SK-N-SH treated with all-trans-retinoic acid at 6 μM for 48 hours (cell line): ENCODE results near the gene S100A1.

ENCODE experiments used
- ATAC-seq: fragments of 200-7000 bp; cut with Tn5 transposase; 3 replicates; pipeline ENCODE4 v1.9.1; 2020; ENCODE audit warnings: mild to moderate bottlenecking, moderate library complexity
- ARNTL ChIP-seq: fragments of 450-650 bp; formaldehyde crosslinking; IDR thresholded peaks from 2 replicates; pipeline ENCODE4 v1.5.0; 2020; ENCODE audit warnings: low read depth, mild to moderate bottlenecking, moderate library complexity, borderline replicate concordance
- BACH2 ChIP-seq: fragments of 250-450 bp; sonication (Bioruptor Pico); IDR thresholded peaks from 2 replicates; pipeline ENCODE4 v1.9.0; 2021; ENCODE audit warnings: mild to moderate bottlenecking, borderline replicate concordance
- CREB5 ChIP-seq: fragments of 250-450 bp; sonication (Bioruptor Pico); IDR thresholded peaks from 2 replicates; pipeline ENCODE4 v1.5.1; 2020; ENCODE audit warnings: low read depth, mild to moderate bottlenecking, moderate library complexity
- CSDC2 ChIP-seq: fragments of 250-450 bp; sonication (Bioruptor Pico); IDR thresholded peaks from 2 replicates; pipeline ENCODE4 v1.5.0; 2020; ENCODE audit warnings: mild to moderate bottlenecking, moderate library complexity
- GLIS3 ChIP-seq: fragments of 250-450 bp; sonication (Bioruptor Pico); IDR thresholded peaks from 2 replicates; pipeline ENCODE4 v1.5.0; 2020; ENCODE audit warnings: mild to moderate bottlenecking, moderate library complexity
- ISL1 ChIP-seq: fragments of 250-450 bp; sonication (Bioruptor Pico); IDR thresholded peaks from 2 replicates; pipeline ENCODE4 v2.1.2; 2022; ENCODE audit warnings: mild to moderate bottlenecking, moderate library complexity
- OSR1 ChIP-seq: fragments of 250-450 bp; sonication (Bioruptor Pico); IDR thresholded peaks from 2 replicates; pipeline ENCODE4 v1.8.0; 2022; ENCODE audit warnings: moderate library complexity, mild to moderate bottlenecking, inconsistent platforms
- PPARA ChIP-seq: fragments of 250-450 bp; sonication (Bioruptor Pico); IDR thresholded peaks from 2 replicates; pipeline ENCODE4 v1.5.0; 2020; ENCODE audit warnings: mild to moderate bottlenecking, borderline replicate concordance
- SNAI2 ChIP-seq: fragments of 250-450 bp; sonication (Bioruptor Pico); IDR thresholded peaks from 2 replicates; pipeline ENCODE4 v1.5.0; 2020; ENCODE audit warnings: mild to moderate bottlenecking, moderate library complexity
- TCF4 ChIP-seq: fragments of 250-450 bp; sonication (Bioruptor Pico); IDR thresholded peaks from 2 replicates; pipeline ENCODE4 v1.8.0; 2021; ENCODE audit warnings: mild to moderate bottlenecking, moderate library complexity, borderline replicate concordance
- ZC3H10 ChIP-seq: fragments of 250-450 bp; sonication (Bioruptor Pico); IDR thresholded peaks from 2 replicates; pipeline ENCODE4 v1.5.1; 2021; ENCODE audit warnings: mild to moderate bottlenecking, moderate library complexity
- ZFP3 ChIP-seq: fragments of 250-450 bp; sonication (Bioruptor Pico); IDR thresholded peaks from 2 replicates; pipeline ENCODE4 v1.5.0; 2020; ENCODE audit warnings: mild to moderate bottlenecking, moderate library complexity
- ZNF565 ChIP-seq: fragments of 450-650 bp; formaldehyde crosslinking; conservative IDR thresholded peaks from 2 replicates; pipeline ENCODE4 v1.5.0; 2020; ENCODE audit warnings: low read depth, mild to moderate bottlenecking, moderate library complexity
- ZNF70 ChIP-seq: fragments of 450-650 bp; formaldehyde crosslinking; IDR thresholded peaks from 2 replicates; pipeline ENCODE4 v1.5.0; 2020; ENCODE audit warnings: mild to moderate bottlenecking, moderate library complexity
- ZNF8 ChIP-seq: fragments of 450-650 bp; formaldehyde crosslinking; IDR thresholded peaks from 2 replicates; pipeline ENCODE4 v1.5.0; 2020; ENCODE audit warnings: mild to moderate bottlenecking, moderate library complexity
- TF ChIP-seq, protein P1 (sequence below): fragments of 250-450 bp; sonication (Bioruptor Pico); IDR thresholded peaks from 2 replicates; pipeline ENCODE4 v1.8.0; 2020; ENCODE audit warnings: mild to moderate bottlenecking, moderate library complexity, borderline replicate concordance
- TF ChIP-seq, protein P2 (sequence below): fragments of 250-450 bp; sonication (Bioruptor Pico); IDR thresholded peaks from 2 replicates; pipeline ENCODE4 v1.5.1; 2021; ENCODE audit warnings: mild to moderate bottlenecking, moderate library complexity
- TF ChIP-seq, protein P3 (sequence below): fragments of 250-450 bp; sonication (Bioruptor Pico); IDR thresholded peaks from 2 replicates; pipeline ENCODE4 v1.5.0; 2020; ENCODE audit warnings: mild to moderate bottlenecking, moderate library complexity

Gene S100A1

GRCh38 chr1:153649863-153650235 lies 21.6 kb downstream of the S100A1 start:
- TF ChIP-seq, protein P1, sequence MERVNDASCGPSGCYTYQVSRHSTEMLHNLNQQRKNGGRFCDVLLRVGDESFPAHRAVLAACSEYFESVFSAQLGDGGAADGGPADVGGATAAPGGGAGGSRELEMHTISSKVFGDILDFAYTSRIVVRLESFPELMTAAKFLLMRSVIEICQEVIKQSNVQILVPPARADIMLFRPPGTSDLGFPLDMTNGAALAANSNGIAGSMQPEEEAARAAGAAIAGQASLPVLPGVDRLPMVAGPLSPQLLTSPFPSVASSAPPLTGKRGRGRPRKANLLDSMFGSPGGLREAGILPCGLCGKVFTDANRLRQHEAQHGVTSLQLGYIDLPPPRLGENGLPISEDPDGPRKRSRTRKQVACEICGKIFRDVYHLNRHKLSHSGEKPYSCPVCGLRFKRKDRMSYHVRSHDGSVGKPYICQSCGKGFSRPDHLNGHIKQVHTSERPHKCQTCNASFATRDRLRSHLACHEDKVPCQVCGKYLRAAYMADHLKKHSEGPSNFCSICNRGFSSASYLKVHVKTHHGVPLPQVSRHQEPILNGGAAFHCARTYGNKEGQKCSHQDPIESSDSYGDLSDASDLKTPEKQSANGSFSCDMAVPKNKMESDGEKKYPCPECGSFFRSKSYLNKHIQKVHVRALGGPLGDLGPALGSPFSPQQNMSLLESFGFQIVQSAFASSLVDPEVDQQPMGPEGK: no peak
- TF ChIP-seq PPARA (CRISPR knock-in tag): no peak
- no peak for TF ChIP-seq TCF4 (CRISPR knock-in tag)
- TF ChIP-seq ZNF8 (CRISPR knock-in tag): no peak
- no peak for TF ChIP-seq BACH2
- TF ChIP-seq ZC3H10 (CRISPR knock-in tag): no peak
- no peak for TF ChIP-seq CSDC2 (CRISPR knock-in tag)
- no peak for TF ChIP-seq ZFP3
- no peak for TF ChIP-seq SNAI2
- TF ChIP-seq ISL1 (CRISPR knock-in tag): no peak
- no peak for TF ChIP-seq CREB5 (CRISPR knock-in tag)
- no peak for TF ChIP-seq ZNF70 (CRISPR knock-in tag)
- no peak for TF ChIP-seq OSR1 (CRISPR knock-in tag)
- TF ChIP-seq, protein P2, sequence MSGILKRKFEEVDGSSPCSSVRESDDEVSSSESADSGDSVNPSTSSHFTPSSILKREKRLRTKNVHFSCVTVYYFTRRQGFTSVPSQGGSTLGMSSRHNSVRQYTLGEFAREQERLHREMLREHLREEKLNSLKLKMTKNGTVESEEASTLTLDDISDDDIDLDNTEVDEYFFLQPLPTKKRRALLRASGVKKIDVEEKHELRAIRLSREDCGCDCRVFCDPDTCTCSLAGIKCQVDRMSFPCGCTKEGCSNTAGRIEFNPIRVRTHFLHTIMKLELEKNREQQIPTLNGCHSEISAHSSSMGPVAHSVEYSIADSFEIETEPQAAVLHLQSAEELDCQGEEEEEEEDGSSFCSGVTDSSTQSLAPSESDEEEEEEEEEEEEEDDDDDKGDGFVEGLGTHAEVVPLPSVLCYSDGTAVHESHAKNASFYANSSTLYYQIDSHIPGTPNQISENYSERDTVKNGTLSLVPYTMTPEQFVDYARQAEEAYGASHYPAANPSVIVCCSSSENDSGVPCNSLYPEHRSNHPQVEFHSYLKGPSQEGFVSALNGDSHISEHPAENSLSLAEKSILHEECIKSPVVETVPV (CRISPR knock-in tag): no peak
- TF ChIP-seq, protein P3, sequence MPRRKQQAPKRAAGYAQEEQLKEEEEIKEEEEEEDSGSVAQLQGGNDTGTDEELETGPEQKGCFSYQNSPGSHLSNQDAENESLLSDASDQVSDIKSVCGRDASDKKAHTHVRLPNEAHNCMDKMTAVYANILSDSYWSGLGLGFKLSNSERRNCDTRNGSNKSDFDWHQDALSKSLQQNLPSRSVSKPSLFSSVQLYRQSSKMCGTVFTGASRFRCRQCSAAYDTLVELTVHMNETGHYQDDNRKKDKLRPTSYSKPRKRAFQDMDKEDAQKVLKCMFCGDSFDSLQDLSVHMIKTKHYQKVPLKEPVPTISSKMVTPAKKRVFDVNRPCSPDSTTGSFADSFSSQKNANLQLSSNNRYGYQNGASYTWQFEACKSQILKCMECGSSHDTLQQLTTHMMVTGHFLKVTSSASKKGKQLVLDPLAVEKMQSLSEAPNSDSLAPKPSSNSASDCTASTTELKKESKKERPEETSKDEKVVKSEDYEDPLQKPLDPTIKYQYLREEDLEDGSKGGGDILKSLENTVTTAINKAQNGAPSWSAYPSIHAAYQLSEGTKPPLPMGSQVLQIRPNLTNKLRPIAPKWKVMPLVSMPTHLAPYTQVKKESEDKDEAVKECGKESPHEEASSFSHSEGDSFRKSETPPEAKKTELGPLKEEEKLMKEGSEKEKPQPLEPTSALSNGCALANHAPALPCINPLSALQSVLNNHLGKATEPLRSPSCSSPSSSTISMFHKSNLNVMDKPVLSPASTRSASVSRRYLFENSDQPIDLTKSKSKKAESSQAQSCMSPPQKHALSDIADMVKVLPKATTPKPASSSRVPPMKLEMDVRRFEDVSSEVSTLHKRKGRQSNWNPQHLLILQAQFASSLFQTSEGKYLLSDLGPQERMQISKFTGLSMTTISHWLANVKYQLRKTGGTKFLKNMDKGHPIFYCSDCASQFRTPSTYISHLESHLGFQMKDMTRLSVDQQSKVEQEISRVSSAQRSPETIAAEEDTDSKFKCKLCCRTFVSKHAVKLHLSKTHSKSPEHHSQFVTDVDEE: no peak
- ATAC-seq: peak; percentile 11

DNA sequence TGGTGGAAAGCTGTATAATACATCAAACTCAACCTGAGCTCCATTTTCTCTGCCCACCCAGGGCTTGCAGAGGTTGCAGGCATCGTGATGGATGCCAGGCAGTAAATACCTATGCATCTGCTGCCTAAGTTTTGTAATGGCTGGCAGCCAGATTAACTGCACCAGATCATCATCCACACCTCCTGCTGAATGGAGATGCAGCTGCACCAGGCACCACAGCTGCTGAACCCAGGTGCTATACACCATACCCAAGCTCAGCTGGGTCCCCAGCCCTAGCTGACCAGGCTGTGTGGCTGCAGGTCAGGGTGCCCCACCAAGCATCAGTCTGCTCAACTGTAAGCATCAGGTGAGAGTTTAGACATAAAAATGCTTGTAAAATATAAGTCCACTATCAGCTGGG lies 23.5 kb downstream of the S100A1 start:
- no peak for ATAC-seq
- TF ChIP-seq, protein P2 (CRISPR knock-in tag): no peak
- TF ChIP-seq ZFP3: no peak
- no peak for TF ChIP-seq GLIS3 (CRISPR knock-in tag)
- TF ChIP-seq, protein P3: no peak
- no peak for TF ChIP-seq ZNF565 (CRISPR knock-in tag)
- no peak for TF ChIP-seq TCF4 (CRISPR knock-in tag)
- no peak for TF ChIP-seq SNAI2
- no peak for TF ChIP-seq ZC3H10 (CRISPR knock-in tag)
- no peak for TF ChIP-seq ZNF70 (CRISPR knock-in tag)
- TF ChIP-seq CREB5 (CRISPR knock-in tag): no peak
- TF ChIP-seq PPARA (CRISPR knock-in tag): no peak
- TF ChIP-seq ARNTL (CRISPR knock-in tag): no peak
